Measurements from ENCODE around the gene ACSS2. TPM values are rescaled to one million over a fixed set of nuclear protein-coding genes. Genes with fewer than 3 reads are reported as not detected.
"Not testable (repeated sequence)": the region's sequence is repeated elsewhere in the genome, so short reads cannot be mapped to it uniquely, and the experiment has no call there.

ACSS2 gene
- total RNA-seq, 4 donors from 2014 or later: 34.8 to 90.7 (median 62.8) TPM

DNA sequence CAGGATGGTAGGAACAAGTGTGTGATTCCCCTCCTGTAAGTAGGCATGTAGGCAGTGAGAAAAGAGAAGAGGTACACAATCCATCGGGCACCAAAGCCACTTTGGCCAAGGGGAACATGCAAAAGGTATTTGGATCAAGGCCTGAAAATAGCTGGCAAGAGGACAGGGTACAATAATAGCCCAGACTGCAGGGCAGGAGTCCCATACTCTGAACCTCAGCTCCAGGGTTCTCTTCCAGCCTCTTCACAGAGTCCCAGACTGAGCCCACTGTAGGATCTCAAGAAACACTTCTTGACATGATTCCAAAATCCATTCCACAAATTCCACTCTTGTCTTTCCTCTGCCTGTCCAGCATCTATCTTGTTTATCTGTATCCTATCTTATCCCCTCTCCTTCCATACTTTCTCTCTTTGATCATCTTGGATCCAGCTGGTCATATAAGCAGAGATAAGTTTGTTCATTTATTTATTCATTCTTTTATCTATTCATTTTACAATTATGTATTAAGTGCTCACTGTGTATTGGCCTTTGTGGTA, 19.7 kb downstream of the ACSS2 start:
- Histone ChIP-seq H3K9me3 (no peaks in the 10 kb centered on the region), H3K4me1 (peaks cover 21 to 36% (median 27%) of the 10 kb centered on the region in 4 donors), H3K4me3 (no peak overlapping the region), H3K27ac (replicated peaks in 1 of 4) (no peak overlapping the region), H3K27me3 (no peaks in the 10 kb centered on the region), H3K36me3 (no peaks in the 10 kb centered on the region)
- TF ChIP-seq CTCF (IDR thresholded peaks at IDR 0.05) (no peak), POLR2A (IDR thresholded peaks at IDR 0.05; ENCODE audit: low read depth) (no peak), EP300 (IDR thresholded peaks at IDR 0.05) (no peak), POLR2AphosphoS5 (IDR thresholded peaks at IDR 0.05) (no peak)
- no peak for DNase-seq (ENCODE audit: extremely low spot score)
- WGBS: 50% methylated on average over 1 of the region's 1 CpG
- intact Hi-C loops (cut with DNase I): no loop called here

- H3K4me3 ChIP-seq; H3K27ac ChIP-seq (replicated peaks in 1 of 4); H3K36me3 ChIP-seq; H3K27me3 ChIP-seq; H3K9me3 ChIP-seq; intact Hi-C loops (cut with DNase I); DNase-seq (ENCODE audit: extremely low spot score): not testable (repeated sequence)
- H3K4me1 ChIP-seq: peaks cover 13 to 25% (median 14%) of the 10 kb centered on the region in 4 donors
- no CpG with 5 or more reads among the region's 3 CpGs for WGBS
Observed at GRCh38 chr20:34898129-34898528, 21.7 kb downstream of the ACSS2 start.

DNA sequence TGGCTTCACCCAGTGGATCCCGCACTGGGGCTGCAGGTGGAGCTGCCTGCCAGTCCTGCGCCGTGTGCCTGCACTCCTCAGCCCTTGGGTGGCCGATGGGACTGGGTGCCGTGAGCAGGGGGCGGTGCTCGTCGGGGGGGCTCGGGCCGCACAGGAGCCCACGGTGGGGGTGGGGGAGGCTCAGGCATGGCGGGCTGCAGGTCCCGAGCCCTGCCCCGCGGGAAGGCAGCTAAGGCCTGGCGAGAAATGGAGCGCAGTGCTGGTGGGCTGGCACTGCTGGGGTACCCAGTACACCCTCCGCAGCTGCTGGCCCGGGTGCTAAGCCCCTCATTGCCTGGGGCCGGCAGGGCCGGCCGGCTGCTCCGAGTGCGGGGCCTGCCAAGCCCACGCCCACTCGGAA, 22.3 kb downstream of the ACSS2 start:
- not testable (repeated sequence) for H3K36me3 ChIP-seq
- 96% methylated on average over 4 of the region's 26 CpGs for WGBS

GRCh38 chr20:34904202-34904621, 27.8 kb downstream of the ACSS2 start:
- H3K9me3 ChIP-seq: no peaks in the 10 kb centered on the region
- no peaks in the 10 kb centered on the region for H3K36me3 ChIP-seq
- TF ChIP-seq POLR2AphosphoS5 (IDR thresholded peaks at IDR 0.05) (no peak), CTCF (IDR thresholded peaks at IDR 0.05) (no peak), POLR2A (IDR thresholded peaks at IDR 0.05; ENCODE audit: low read depth) (no peak), EP300 (IDR thresholded peaks at IDR 0.05) (no peak)
- intact Hi-C loops (cut with DNase I): no loop called here
- WGBS: 71% methylated on average over 3 of the region's 3 CpGs
- H3K27ac ChIP-seq (replicated peaks in 1 of 4): no peak overlapping the region
- DNase-seq (ENCODE audit: extremely low spot score): no peak
- H3K4me3 ChIP-seq: no peak overlapping the region
- no peaks in the 10 kb centered on the region for H3K27me3 ChIP-seq
- H3K4me1 ChIP-seq: peaks cover 17 to 34% (median 20%) of the 10 kb centered on the region in 4 donors

More for the DNA sequence above, 22.3 kb downstream of the ACSS2 start:
- H3K4me3 ChIP-seq; H3K27me3 ChIP-seq; H3K9me3 ChIP-seq; intact Hi-C loops (cut with DNase I); DNase-seq (ENCODE audit: extremely low spot score); H3K27ac ChIP-seq (replicated peaks in 1 of 4): not testable (repeated sequence)
- H3K4me1 ChIP-seq: peaks cover 13 to 25% (median 14%) of the 10 kb centered on the region in 4 donors

DNA sequence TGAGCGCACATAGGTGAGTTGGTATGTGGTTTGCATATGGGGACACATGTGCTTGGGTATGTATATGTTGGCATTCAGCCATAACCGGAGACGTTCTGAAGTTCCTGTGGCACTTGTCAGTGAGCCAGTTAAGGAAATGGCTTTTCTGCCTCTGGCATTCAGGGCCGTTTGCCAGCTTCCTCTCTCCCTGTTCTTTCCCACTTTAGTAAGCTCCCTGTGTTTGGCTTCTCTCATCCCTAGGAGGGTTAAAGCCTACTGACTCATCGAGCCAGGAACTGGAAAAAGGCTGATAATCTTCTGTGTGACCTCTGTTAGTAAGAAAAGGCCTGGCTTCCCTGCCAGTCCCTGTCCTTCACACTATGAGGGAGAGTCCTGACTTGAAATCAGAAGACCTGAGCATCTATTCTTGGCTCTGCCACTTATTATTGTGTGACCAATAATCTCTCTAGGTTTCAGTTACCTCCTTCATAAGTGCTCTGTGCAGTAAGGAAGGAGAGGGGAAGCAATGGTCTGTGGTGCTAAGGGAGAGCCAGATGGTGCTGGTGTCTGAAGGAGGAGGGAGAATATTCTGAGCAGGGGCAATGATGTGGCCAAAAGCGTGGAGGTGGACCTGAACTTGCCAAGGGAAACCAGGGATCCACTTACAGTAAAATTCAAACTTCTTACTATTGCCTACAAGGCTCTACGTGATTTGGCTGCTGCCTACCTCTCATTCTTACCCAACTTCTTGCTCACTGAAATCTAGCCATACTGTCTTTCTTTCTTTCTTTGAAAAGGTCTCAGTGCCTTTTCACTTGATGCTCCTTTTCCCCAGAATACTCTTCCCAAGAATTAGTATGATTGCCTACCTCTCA, 31.4 kb downstream of the ACSS2 start:
- no peak for DNase-seq (ENCODE audit: extremely low spot score)
- Histone ChIP-seq H3K27me3 (no peaks in the 10 kb centered on the region), H3K4me1 (peaks cover 17 to 34% (median 19%) of the 10 kb centered on the region in 4 donors), H3K9me3 (no peaks in the 10 kb centered on the region), H3K27ac (replicated peaks in 1 of 4) (peak overlapping the region; percentile 48 to 74 (median 59)), H3K4me3 (no peak overlapping the region), H3K36me3 (no peaks in the 10 kb centered on the region)
- intact Hi-C loops (cut with DNase I): no loop called here
- no peak for TF ChIP-seq EP300 (IDR thresholded peaks at IDR 0.05)
- TF ChIP-seq POLR2AphosphoS5 (IDR thresholded peaks at IDR 0.05): peak in 1 of 2 donors; percentile 17
- TF ChIP-seq CTCF (IDR thresholded peaks at IDR 0.05): no peak
- 30% methylated on average over 7 of the region's 7 CpGs for whole genome bisulfite sequencing
